ENCODE results near the gene BTBD8. TPM values are rescaled to one million over a fixed set of nuclear protein-coding genes. Genes with fewer than 3 reads are reported as not detected.

Gene BTBD8
- total RNA-seq, 1 donor from 2014 or later: 4.3 TPM

DNA sequence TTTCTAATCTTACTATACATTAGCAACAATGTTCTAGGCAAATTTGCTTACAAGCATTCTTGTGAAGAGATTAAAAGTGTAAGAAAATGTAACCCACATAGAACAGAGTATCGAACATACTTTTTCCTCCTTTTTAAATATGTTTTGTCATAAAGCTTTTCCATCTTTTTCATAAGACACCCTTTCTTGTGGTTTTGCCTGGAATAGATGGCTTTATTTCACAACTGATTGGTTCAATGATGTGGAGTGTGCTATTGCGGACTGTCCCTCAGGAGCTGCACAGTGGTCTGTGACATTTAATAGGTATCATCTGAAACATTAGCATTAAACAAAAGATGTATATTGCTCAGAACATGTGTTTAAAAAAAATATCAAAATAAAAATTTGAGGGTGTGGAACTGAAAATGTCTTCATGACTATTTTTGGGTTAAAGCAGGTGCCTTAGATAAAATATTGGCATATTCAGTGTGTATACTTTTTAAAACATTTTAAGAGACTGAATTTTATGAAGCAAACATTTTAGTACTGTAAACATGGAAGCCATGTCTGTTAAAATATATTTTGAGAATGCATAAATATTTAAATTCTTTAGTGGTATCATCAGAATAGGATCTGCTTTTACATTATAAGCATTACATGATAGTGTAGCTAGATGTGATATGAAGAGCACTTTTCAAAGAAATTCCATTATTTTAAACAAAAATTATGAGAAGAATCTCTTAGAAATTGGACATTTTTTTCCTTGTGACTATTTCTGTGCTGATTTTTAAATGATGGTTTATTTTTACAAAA is 89.3 kb downstream of the BTBD8 start:
- intact Hi-C loops (cut with DNase I): no loop called here
- DNase-seq (ENCODE audit: missing footprints) (no peak), ATAC-seq (no peak)

DNA sequence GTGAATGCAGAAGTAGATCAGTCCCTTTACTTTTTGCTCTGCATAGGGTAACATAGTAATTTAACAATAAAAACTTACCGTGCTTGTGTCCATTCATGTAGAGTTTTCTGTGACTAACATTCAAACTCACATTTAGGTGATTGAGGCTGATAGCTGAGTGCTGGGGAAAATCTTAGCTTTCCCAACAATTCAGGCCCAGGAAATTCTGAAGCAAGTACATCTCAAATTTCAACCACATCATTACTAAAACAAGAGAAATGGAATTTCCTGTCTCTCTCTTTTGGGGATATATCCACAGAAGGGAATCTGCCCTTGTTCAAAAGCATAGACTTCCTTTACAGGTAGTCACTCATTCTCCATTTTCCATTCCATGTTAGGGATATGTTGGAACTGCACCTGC is 104.5 kb downstream of the BTBD8 start:
- ATAC-seq (no peak), DNase-seq (ENCODE audit: missing footprints) (no peak)
- intact Hi-C loops (cut with DNase I): no loop called here

DNA sequence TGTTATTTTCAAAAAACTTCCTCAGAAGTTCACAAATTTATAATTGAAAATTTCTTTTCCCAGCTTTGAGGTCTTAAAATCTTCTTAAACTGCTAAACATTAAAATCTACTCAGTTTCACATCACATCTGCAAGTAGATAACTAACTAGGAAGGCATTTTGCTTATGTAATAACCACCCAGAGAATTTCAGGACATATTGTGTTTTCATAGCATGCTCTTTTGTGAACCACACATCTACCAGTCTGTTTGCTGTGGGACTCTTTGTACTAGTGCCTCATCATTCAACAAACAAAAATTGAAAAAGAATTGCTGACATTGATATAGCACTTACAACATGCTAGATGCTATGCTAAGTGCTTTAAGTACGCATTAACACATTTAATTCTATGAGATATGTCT is 105.9 kb downstream of the BTBD8 start:
- intact Hi-C loops (cut with DNase I): no loop called here
- DNase-seq (ENCODE audit: missing footprints): no peak
- no peak for ATAC-seq

DNA sequence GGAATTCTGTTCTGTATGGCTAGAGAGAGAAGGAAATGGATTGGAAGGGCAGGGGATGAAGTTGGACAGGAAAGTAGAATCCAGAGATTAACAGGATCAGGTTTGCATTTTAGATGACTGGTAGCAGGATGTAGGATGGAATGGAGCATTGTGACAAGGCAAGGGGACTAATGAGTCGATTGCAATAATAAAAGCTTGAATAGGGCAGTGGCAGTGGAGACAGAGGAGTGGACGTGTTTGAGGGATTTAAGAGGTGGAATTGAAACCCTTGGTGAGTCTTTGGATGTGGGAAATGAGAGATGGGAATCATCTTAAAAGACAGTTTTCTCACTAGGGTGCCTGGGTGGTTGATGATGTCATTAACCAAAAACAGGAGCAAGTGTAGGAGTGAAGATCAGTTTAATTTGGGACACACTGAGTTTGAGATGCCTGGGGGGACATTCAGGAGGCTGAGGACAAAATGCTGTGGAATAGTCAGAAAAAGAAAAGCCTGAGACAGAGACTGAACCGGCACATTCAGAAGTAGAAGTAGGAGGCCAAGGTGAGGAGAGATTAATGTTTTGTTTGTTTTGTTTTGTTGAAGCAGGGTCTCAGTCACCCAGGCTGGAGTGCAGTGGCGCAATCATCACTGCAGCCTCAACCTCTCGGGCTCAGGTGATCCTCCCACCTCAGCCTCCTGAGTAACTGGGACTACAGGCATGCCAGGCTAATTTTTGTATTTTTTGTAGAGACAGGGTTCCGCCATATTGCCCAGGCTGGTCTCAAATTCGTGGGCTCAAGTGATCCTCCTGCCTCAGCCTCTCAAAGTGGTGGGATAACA is 108.5 kb downstream of the BTBD8 start:
- ATAC-seq (no peak), DNase-seq (ENCODE audit: missing footprints) (no peak)
- intact Hi-C loops (cut with DNase I): no loop called here

DNA sequence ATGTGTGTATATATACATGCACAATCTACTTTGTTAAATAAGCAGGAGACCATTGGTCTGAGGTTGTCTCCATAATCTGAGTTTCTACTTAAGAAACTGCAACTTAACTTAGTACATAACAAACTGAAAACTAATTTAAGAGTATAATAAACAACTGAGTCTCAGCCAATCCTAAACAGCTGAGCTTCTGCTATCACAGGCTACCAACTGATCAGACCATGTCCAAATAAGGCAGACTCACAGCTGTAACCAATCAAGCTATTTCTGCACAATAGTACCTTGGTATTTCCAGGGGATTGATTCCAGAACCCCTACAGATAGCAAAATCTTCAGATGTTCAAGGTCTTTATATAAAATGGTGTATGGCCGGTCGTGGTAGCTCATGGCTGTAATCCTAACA is 111.6 kb downstream of the BTBD8 start:
- ATAC-seq (no peak), DNase-seq (ENCODE audit: missing footprints) (no peak)
- intact Hi-C loops (cut with DNase I): no loop called here

DNA sequence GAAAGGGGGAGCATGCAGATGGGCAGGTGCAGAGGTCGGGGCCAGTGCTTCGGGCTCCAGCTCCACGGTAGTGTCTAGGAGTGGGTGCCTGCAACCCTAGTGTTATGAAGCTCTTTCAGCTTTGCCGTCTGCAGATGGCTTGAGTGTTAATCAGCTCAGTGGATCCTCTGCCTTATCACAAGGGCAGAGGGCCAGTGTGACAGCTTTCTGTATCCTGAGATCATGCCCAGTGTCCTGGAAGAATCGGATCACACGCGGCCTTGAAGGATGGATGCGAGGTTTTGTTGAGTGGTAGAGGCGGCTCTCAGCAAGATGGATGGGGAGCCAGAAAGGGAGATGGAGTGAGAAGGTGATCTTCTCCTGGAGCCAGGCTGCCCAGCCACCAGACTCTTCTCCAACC is 112.1 kb downstream of the BTBD8 start:
- intact Hi-C loops (cut with DNase I): no loop called here
- no peak for ATAC-seq
- no peak for DNase-seq (ENCODE audit: missing footprints)

DNA sequence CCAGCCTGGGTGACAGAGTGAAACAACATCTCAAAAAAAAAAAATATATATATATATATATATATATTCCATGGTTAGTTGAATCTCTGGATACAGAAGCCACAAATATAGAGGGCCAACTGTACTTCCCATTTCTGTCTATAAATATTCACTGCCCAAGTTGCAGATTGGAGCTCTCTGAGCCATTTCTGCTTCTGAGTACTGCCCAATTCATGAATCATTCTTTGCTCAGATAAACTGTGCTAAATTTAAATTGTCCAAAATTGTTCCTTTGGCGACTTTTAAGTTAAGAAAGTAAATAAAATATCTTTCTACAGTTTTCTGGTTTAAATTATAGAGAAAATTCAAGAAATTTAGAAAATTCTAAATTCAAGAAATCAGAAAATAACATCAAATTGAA is 114.4 kb downstream of the BTBD8 start:
- ATAC-seq: no peak
- intact Hi-C loops (cut with DNase I): no loop called here
- no peak for DNase-seq (ENCODE audit: missing footprints)

DNA sequence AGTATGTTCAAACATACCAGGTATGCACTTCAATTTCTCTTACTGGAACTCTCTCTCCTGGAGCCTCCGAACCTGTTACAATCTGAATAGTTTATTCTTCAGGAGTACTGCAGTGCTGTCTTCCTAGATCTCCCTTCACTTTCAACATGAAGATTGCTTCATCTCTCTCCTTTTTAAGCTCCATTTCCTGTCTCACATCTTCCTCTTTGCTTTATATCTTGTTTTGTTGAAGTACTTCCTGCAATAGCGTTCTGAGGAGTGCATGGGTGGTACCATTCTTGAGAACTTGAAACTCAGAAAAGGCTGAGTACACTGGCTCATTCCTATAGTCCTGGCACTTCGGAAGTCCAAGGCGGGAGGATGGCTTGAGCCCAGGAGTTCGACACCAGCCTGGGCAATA is 121.8 kb downstream of the BTBD8 start:
- DNase-seq (ENCODE audit: missing footprints) (no peak), ATAC-seq (no peak)
- intact Hi-C loops (cut with DNase I): no loop called here

DNA sequence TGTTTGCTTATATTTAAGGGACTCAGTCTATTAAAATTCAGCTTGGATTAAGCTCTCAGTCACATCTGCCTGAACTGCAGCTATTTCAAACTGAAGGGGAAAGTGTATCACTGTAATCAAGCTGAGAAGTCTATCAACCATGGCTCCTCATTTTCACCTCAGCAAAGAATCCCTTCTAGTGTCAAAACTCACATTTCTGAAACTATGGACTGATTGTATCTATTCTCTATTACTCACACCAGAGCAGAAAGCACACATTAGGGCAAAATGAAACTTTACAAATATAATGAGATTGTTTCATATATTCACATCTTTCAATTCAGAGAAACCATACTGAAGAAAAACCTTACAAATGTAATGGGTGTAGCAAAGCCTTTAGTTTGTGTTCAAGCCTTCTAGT is 123.0 kb downstream of the BTBD8 start:
- intact Hi-C loops (cut with DNase I): no loop called here
- DNase-seq (ENCODE audit: missing footprints): no peak
- ATAC-seq: no peak

DNA sequence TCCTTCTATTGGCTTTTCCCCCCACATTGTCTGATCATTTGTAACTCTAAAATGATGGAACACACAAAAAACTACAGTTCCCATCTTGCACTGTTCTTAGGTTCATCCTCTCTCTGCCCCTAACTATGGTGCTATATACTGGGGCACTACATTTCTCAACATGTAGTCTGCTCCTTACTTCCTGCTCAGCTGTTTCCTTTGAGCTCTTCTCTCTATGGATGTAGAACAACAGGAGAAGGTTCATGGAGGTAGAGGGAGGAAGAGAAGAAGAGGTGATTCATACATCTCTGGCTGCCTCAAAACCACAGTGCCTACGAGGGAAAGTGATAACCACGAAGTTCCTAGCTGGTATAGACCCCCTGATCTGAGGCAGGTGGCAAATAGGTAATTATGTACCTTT is 130.6 kb downstream of the BTBD8 start:
- no peak for ATAC-seq

DNA sequence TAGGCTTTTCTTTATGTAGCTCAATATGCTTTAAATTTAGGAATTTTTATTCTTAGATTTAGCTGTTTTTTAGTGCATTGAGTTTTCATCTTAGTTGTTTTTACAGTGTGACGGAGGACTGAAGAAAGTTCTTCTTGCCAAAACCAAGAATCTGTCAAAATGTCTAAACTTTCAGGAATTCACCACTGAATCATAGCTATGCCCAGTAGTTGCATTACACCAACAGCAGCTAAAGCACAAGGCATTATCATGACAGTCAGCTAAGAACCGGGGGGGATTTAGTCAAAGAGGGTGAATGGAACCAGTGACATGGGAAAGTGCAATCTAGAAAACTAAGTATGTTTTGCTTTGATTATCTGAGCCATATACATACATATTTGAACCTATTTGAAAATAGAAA is 131.0 kb downstream of the BTBD8 start:
- intact Hi-C loops (cut with DNase I): no loop called here
- ATAC-seq (no peak), DNase-seq (ENCODE audit: missing footprints) (no peak)

More for the DNA sequence above, 130.6 kb downstream of the BTBD8 start:
- DNase-seq (ENCODE audit: missing footprints): no peak
- intact Hi-C loops (cut with DNase I): no loop called here

DNA sequence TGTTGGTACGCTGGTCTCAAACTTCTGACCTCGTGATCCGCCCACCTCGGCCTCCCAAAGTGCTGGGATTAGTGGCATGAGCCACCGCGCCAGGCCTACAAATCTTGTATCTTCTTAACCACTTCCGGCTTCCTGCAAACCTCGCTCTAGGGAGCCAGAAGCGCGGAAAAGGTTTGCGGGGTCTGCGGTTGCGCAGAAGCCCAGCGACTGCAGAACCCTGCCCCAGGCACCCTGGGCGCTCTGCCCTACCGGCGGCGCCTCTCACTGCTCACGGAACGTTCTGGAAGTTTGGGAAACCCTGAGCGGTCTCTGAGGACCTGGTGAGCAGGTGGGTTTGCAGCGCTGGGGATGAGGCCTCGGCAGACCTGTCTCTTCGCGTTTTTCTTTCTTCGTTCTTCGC is 137.6 kb downstream of the BTBD8 start, which contains the start of gene C1orf146:
Gene C1orf146, plus strand, starts transcription at position 195 of the 400 bp plus-strand sequence. CDS start 13,506 bp downstream, outside the sequence.
- ATAC-seq (no peak), DNase-seq (ENCODE audit: missing footprints) (no peak)
- intact Hi-C loops (cut with DNase I): no loop called here

DNA sequence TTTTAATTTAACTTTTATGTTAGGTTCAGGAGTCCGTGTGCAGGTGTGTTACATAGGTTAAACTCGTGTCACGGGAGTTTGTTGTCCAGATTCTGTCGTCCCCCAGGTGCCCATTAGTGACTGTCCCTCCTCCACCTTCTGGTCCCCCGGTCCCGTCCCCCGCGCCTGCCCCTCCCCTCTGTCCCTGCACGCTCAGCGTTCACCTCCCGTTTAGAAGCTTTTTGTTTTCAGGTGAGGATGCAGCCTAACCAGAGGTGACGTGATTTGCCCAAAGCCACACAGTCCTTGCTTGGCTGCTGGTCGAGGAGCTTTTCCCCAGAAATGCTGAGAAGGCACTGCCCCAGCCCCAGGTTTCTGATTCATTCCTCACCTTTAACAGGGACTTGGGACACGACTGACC is 138.4 kb downstream of the BTBD8 start:
- no peak for DNase-seq (ENCODE audit: missing footprints)
- ATAC-seq: no peak
- intact Hi-C loops (cut with DNase I): no loop called here

DNA sequence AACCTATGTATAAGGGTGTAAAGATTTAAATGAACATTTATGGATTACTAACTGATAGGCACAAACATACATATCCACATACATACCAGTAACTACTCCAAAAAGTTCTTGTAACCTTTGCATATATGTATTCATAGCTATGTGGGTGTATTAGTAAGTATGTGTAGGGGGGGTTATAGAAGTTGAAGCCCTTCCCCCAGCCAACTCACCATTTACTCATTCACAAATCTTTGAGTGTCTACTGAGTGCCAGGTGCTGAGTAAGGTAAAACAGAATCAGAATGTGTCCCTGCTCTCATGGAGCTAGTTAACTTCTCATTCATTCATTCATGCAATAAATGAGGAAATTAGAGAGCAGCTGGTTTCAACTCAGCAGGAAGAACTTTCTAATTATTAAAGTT is 138.9 kb downstream of the BTBD8 start:
- ATAC-seq: no peak
- intact Hi-C loops (cut with DNase I): no loop called here
- no peak for DNase-seq (ENCODE audit: missing footprints)

DNA sequence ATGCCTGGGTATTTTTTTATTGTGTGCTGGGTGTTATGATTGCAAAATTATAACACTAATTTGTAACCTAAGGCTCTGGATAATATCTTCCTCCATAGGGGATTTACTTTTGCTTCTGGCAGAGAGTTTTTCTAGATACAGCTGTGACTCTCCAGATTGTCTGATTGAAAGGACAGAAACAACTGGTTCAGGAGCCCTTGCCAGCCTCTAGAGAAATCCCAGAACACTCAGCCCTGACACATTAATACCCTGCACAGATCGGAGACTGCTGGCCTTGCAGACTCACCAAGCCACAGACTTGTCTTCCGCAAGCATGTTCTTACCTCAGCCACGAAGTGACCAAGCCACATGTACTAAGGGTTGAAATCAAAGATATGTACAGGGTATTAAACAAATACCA is 148.3 kb downstream of the BTBD8 start:
- ATAC-seq: no peak
- intact Hi-C loops (cut with DNase I): no loop called here

DNA sequence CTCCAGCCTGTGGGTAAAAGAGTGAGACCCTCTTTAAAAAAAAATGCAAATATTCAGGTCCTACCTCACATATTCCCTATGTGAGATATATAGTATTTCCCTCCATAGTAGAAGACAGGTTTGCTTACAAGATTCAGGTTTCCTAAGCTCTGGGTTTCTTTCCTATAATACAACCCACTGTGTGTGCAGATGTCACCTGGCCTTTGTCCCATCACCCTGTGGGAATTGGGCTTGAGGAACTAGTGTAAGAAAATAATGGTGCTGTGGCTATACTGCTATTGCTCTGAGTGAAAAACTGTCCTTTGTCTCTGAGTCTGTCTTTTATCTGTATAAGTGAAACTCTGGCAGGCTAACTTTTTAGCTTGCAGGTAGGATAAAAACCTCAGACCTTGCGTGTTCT is 150.6 kb downstream of the BTBD8 start:
- intact Hi-C loops (cut with DNase I): no loop called here
- no peak for DNase-seq (ENCODE audit: missing footprints)
- ATAC-seq: no peak

More for the DNA sequence above, 148.3 kb downstream of the BTBD8 start:
- DNase-seq (ENCODE audit: missing footprints): no peak
